ENCODE results near the gene GALNT12.

- TF ChIP-seq EZH2 (IDR thresholded peaks at IDR 0.05), result no peak
- no peak for TF ChIP-seq POLR2AphosphoS5 (IDR thresholded peaks at IDR 0.05; ENCODE audit: borderline replicate concordance, low read depth, low read length)
Measured at GRCh38 chr9:98864281-98865174, 57.1 kb downstream of the GALNT12 start.

Measured in SK-N-MC (cell line).